ENCODE measurements around the gene GPR21. TPM values are rescaled to one million over a fixed set of nuclear protein-coding genes. Genes with fewer than 3 reads are reported as not detected.
A peak's percentile ranks its signal among the peaks of the same experiment; 100 is the strongest.

Gene GPR21
- total and polyA plus RNA-seq, 2 of the 13 experiments (the other 11 are each of a cell fraction or from before 2014, with no cell fraction given), result 0.29 to 0.32 TPM

DNA sequence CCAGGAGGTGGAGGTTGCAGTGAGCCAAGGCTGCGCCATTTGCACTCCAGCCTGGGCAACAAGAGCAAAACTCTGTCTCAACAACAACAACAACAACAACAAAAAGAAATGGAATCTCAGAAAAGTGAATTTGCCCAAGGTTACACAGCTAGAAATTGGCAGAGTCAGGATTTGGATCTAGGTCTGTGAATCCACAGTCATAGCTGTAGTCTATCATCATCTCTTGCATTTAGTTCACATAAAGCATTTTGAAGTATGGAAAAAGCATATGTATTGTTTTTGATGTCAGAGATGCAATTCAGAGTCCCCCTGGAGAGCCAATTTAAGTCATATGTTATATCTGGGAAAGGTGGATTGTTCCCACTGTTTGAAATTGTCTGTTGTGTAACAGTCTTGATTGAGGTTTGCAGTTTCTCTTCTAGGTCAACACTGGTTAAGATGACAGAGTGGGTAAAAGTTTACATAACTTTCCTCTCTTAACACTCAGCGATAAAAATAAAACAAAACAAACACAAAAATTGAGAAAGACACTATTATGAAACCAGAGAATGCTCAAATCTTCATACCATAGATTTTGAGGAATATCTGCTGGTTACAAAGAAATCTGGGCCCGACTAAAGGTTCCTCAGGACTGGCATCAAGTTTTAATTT is 21.5 kb upstream of the GPR21 start (continued):
- TF ChIP-seq SP4 (CRISPR knock-in tag; IDR thresholded peaks at IDR 0.05) (no peak), ZNF670 (CRISPR knock-in tag; IDR thresholded peaks at IDR 0.05; ENCODE audit: borderline replicate concordance) (no peak), HDAC2 (CRISPR knock-in tag; IDR thresholded peaks at IDR 0.05) (peak; percentile 75; the same call in 1 of the 2 replicates), NR2F1 (CRISPR knock-in tag; IDR thresholded peaks at IDR 0.05) (no peak), NAIF1 (CRISPR knock-in tag; IDR thresholded peaks at IDR 0.05; ENCODE audit: borderline replicate concordance) (no peak), AHDC1 (CRISPR knock-in tag; IDR thresholded peaks at IDR 0.05; ENCODE audit: borderline replicate concordance) (peak; percentile 76; the same call in 1 of the 2 replicates), ZNF317 (CRISPR knock-in tag; IDR thresholded peaks at IDR 0.05) (peak; percentile 90), ZNF326 (CRISPR knock-in tag; IDR thresholded peaks at IDR 0.05; ENCODE audit: borderline replicate concordance) (no peak), ARNTL (CRISPR knock-in tag; IDR thresholded peaks at IDR 0.05) (no peak), CEBPB (IDR thresholded peaks at IDR 0.05; ENCODE audit: borderline replicate concordance, low read depth, low read length) (peak; percentile 77), SMAD1 (CRISPR knock-in tag; IDR thresholded peaks at IDR 0.05; ENCODE audit: borderline replicate concordance, low read depth) (no peak)
- TF ChIP-seq, protein P1, sequence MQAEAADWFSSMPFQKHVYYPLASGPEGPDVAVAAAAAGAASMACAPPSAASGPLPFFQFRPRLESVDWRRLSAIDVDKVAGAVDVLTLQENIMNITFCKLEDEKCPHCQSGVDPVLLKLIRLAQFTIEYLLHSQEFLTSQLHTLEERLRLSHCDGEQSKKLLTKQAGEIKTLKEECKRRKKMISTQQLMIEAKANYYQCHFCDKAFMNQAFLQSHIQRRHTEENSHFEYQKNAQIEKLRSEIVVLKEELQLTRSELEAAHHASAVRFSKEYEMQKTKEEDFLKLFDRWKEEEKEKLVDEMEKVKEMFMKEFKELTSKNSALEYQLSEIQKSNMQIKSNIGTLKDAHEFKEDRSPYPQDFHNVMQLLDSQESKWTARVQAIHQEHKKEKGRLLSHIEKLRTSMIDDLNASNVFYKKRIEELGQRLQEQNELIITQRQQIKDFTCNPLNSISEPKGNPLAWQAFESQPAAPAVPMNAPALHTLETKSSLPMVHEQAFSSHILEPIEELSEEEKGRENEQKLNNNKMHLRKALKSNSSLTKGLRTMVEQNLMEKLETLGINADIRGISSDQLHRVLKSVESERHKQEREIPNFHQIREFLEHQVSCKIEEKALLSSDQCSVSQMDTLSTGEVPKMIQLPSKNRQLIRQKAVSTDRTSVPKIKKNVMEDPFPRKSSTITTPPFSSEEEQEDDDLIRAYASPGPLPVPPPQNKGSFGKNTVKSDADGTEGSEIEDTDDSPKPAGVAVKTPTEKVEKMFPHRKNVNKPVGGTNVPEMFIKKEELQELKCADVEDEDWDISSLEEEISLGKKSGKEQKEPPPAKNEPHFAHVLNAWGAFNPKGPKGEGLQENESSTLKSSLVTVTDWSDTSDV (CRISPR knock-in tag; IDR thresholded peaks at IDR 0.05), result no peak
